ENCODE data around the gene VAV1. TPM values are rescaled to one million over a fixed set of nuclear protein-coding genes. Genes with fewer than 3 reads are reported as not detected.

VAV1 gene
- total RNA-seq, 1 donor from 2014 or later, result not detected

- TF ChIP-seq, protein P1, sequence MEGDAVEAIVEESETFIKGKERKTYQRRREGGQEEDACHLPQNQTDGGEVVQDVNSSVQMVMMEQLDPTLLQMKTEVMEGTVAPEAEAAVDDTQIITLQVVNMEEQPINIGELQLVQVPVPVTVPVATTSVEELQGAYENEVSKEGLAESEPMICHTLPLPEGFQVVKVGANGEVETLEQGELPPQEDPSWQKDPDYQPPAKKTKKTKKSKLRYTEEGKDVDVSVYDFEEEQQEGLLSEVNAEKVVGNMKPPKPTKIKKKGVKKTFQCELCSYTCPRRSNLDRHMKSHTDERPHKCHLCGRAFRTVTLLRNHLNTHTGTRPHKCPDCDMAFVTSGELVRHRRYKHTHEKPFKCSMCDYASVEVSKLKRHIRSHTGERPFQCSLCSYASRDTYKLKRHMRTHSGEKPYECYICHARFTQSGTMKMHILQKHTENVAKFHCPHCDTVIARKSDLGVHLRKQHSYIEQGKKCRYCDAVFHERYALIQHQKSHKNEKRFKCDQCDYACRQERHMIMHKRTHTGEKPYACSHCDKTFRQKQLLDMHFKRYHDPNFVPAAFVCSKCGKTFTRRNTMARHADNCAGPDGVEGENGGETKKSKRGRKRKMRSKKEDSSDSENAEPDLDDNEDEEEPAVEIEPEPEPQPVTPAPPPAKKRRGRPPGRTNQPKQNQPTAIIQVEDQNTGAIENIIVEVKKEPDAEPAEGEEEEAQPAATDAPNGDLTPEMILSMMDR (IDR thresholded peaks at IDR 0.05; ENCODE audit: partially characterized antibody, unreplicated experiment), result no peak
- H3K4me3 Mint-ChIP-seq (ENCODE audit: unreplicated experiment), result no peak overlapping the region
- peaks cover 18% of the 10 kb centered on the region for H3K36me3 Mint-ChIP-seq (ENCODE audit: unreplicated experiment)
- DNase-seq, result no peak
- H3K27ac Mint-ChIP-seq (ENCODE audit: unreplicated experiment), result no peak overlapping the region
- peaks cover 11% of the 10 kb centered on the region for H3K9me3 Mint-ChIP-seq (ENCODE audit: unreplicated experiment)
- H3K4me1 Mint-ChIP-seq (ENCODE audit: low read depth, unreplicated experiment), result no peaks in the 10 kb centered on the region
- peaks cover 3% of the 10 kb centered on the region for H3K27me3 Mint-ChIP-seq (ENCODE audit: unreplicated experiment)
Measured at GRCh38 chr19:6875218-6875617, 102.7 kb downstream of the VAV1 start.

GRCh38 chr19:6876748-6877147, 104.2 kb downstream of the VAV1 start:
- H3K4me3 Mint-ChIP-seq (ENCODE audit: unreplicated experiment), result no peak overlapping the region
- H3K9me3 Mint-ChIP-seq (ENCODE audit: unreplicated experiment), result peaks cover 17% of the 10 kb centered on the region
- H3K36me3 Mint-ChIP-seq (ENCODE audit: unreplicated experiment), result peaks cover 16% of the 10 kb centered on the region
- TF ChIP-seq, protein P1 (IDR thresholded peaks at IDR 0.05; ENCODE audit: partially characterized antibody, unreplicated experiment), result no peak
- H3K27me3 Mint-ChIP-seq (ENCODE audit: unreplicated experiment), result peaks cover 3% of the 10 kb centered on the region
- no peak overlapping the region for H3K27ac Mint-ChIP-seq (ENCODE audit: unreplicated experiment)
- no peak for DNase-seq
- H3K4me1 Mint-ChIP-seq (ENCODE audit: low read depth, unreplicated experiment), result no peaks in the 10 kb centered on the region

DNA sequence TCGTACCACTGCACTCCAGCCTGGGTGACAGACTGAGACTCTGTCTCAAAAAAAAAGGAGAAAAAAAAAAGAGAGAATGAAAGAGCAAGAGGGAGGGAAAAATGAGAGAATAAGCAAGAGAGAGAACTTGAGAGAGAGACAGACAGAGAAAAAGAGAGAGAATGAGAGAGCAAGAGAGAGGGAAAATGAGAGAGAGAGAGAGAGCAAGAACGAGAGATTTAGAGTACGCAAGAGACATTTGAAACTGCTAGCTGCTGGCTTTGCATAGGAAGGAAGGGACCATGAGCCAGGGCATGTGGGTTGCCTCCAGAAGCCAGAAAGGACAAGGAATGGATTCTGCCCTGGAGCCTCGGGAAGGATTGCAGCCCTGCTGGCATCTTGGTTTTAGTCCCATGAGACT, 105.3 kb downstream of the VAV1 start:
- Mint-ChIP-seq H3K27ac (ENCODE audit: unreplicated experiment) (no peak overlapping the region), H3K4me1 (ENCODE audit: low read depth, unreplicated experiment) (no peaks in the 10 kb centered on the region), H3K36me3 (ENCODE audit: unreplicated experiment) (peaks cover 12% of the 10 kb centered on the region), H3K9me3 (ENCODE audit: unreplicated experiment) (peaks cover 14% of the 10 kb centered on the region), H3K27me3 (ENCODE audit: unreplicated experiment) (peaks cover 3% of the 10 kb centered on the region), H3K4me3 (ENCODE audit: unreplicated experiment) (no peak overlapping the region)
- TF ChIP-seq, protein P1 (IDR thresholded peaks at IDR 0.05; ENCODE audit: partially characterized antibody, unreplicated experiment), result no peak
- no peak for DNase-seq

DNA sequence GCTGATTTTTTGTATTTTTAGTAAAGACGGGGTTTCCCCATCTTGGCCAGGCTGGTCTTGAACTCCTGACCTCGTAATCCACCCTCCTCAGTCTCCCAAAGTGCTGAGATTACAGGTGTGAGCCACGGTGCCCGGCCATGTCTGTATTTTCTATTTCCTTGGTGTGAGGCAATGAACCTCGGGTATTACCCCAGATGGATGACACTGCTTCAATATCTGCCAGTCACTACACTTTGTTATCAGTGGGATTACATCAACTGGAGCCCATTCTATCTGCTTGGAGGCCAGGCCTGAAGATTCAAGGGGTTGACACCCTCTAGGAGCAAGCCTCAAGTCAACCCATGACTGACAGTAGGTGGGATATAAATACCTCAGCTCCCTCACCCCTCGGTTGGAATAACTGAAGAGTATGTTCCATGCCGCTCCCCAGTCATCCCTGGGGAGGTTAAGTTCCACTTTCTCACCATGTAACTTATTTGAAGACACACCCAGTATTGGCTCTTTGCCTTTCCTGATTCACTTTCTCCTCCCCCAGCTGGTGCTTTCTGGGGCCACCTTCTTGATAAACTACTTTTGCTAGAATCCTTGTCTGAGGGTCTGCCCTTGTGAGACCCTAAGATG, 113.9 kb downstream of the VAV1 start:
- Mint-ChIP-seq H3K27me3 (ENCODE audit: unreplicated experiment) (no peaks in the 10 kb centered on the region), H3K4me3 (ENCODE audit: unreplicated experiment) (no peak overlapping the region), H3K36me3 (ENCODE audit: unreplicated experiment) (peaks cover 11% of the 10 kb centered on the region), H3K4me1 (ENCODE audit: low read depth, unreplicated experiment) (no peaks in the 10 kb centered on the region), H3K27ac (ENCODE audit: unreplicated experiment) (no peak overlapping the region), H3K9me3 (ENCODE audit: unreplicated experiment) (peaks cover 9% of the 10 kb centered on the region)
- TF ChIP-seq, protein P1 (IDR thresholded peaks at IDR 0.05; ENCODE audit: partially characterized antibody, unreplicated experiment), result no peak
- DNase-seq, result no peak

- TF ChIP-seq, protein P1 (IDR thresholded peaks at IDR 0.05; ENCODE audit: partially characterized antibody, unreplicated experiment), result no peak
- Mint-ChIP-seq H3K9me3 (ENCODE audit: unreplicated experiment) (peaks cover 11% of the 10 kb centered on the region), H3K36me3 (ENCODE audit: unreplicated experiment) (peaks cover 12% of the 10 kb centered on the region), H3K4me3 (ENCODE audit: unreplicated experiment) (no peak within 1 kb of the TSS), H3K27me3 (ENCODE audit: unreplicated experiment) (peaks cover 3% of the 10 kb centered on the region), H3K27ac (ENCODE audit: unreplicated experiment) (no peak within 1 kb of the TSS), H3K4me1 (ENCODE audit: low read depth, unreplicated experiment) (no peaks in the 10 kb centered on the region)
- no peak for DNase-seq
Measured at GRCh38 chr19:6887316-6887715, 114.8 kb downstream of the VAV1 start, which contains the start of gene ADGRE1. Gene ADGRE1 (plus strand): TSS chr19:6887579. CDS start chr19:6887609, 30 bp downstream.
